IgD-negative memory B cell (primary cell): Measurements from ENCODE around the gene ATF6. TPM values are rescaled to one million over a fixed set of nuclear protein-coding genes. Genes with fewer than 3 reads are reported as not detected.

ENCODE experiments used
- H3K27ac Mint-ChIP-seq, 3 donors: one replicate each; pipeline ENCODE4 v1.8.0; 2020 to 2022; ENCODE audit warnings: mild to moderate bottlenecking in 3 of 3, mixed read lengths in 3 of 3, moderate library complexity in 1 of 3
- H3K27me3 Mint-ChIP-seq: one replicate; pipeline ENCODE4 v1.8.0; 2021; ENCODE audit warnings: mixed read lengths
- H3K36me3 Mint-ChIP-seq: one replicate; pipeline ENCODE4 v1.8.0; 2020; ENCODE audit warnings: mild to moderate bottlenecking, mixed read lengths
- H3K4me1 Mint-ChIP-seq, 3 donors: one replicate each; pipeline ENCODE4 v1.8.0; 2020 to 2022; ENCODE audit warnings: mixed read lengths in 3 of 3, mild to moderate bottlenecking in 1 of 3
- H3K4me3 Mint-ChIP-seq, 4 donors: one replicate each; pipeline ENCODE4 v1.8.0; 2020 to 2022; ENCODE audit warnings: mild to moderate bottlenecking in 4 of 4, mixed read lengths in 4 of 4, moderate library complexity in 3 of 4
- H3K9me3 Mint-ChIP-seq, 3 donors: one replicate each; pipeline ENCODE4 v1.8.0; 2020 to 2021; ENCODE audit warnings: mixed read lengths in 3 of 3, mild to moderate bottlenecking in 1 of 3
- polyA plus RNA-seq: library from polyadenylated mRNA; unstranded; fragments of 300-500 nt; fragmentation: Illumina TruSeq; gene quantifications from one replicate; pipeline ENCODE4 v1.2.3, GENCODE V29; 2021

ATF6 gene
- polyA plus RNA-seq, 1 donor from 2014 or later = 14.3 TPM

GRCh38 chr1:161855260-161855659, 89.1 kb downstream of the ATF6 start:
- H3K36me3 Mint-ChIP-seq = peaks cover 19% of the 10 kb centered on the region
- H3K9me3 Mint-ChIP-seq = no peaks in the 10 kb centered on the region
- H3K4me1 Mint-ChIP-seq = peaks cover 0 to 2% (median 0%) of the 10 kb centered on the region in 3 donors
- no peak overlapping the region for H3K4me3 Mint-ChIP-seq
- H3K27me3 Mint-ChIP-seq = no peaks in the 10 kb centered on the region
- H3K27ac Mint-ChIP-seq = no peak overlapping the region

- Mint-ChIP-seq H3K9me3 (no peaks in the 10 kb centered on the region), H3K4me3 (no peak overlapping the region), H3K27ac (no peak overlapping the region), H3K27me3 (no peaks in the 10 kb centered on the region), H3K36me3 (peaks cover 17% of the 10 kb centered on the region), H3K4me1 (peaks cover 0 to 2% (median 0%) of the 10 kb centered on the region in 3 donors)
These were observed 92.2 kb downstream of the ATF6 start for GRCh38 chr1:161858271-161858670.

GRCh38 chr1:161863549-161863948, 97.4 kb downstream of the ATF6 start:
- H3K27me3 Mint-ChIP-seq = no peaks in the 10 kb centered on the region
- no peaks in the 10 kb centered on the region for H3K9me3 Mint-ChIP-seq
- H3K4me3 Mint-ChIP-seq = no peak overlapping the region
- H3K4me1 Mint-ChIP-seq = no peaks in the 10 kb centered on the region
- no peak overlapping the region for H3K27ac Mint-ChIP-seq
- peaks cover 11% of the 10 kb centered on the region for H3K36me3 Mint-ChIP-seq

- Mint-ChIP-seq H3K9me3 (no peaks in the 10 kb centered on the region), H3K36me3 (peaks cover 11% of the 10 kb centered on the region), H3K4me3 (no peak overlapping the region), H3K27ac (no peak overlapping the region), H3K4me1 (peaks cover 0 to 2% (median 0%) of the 10 kb centered on the region in 3 donors), H3K27me3 (no peaks in the 10 kb centered on the region)
These were observed 98.5 kb downstream of the ATF6 start for GRCh38 chr1:161864577-161864976.

GRCh38 chr1:161866241-161866640, 100.1 kb downstream of the ATF6 start:
- Mint-ChIP-seq H3K9me3 (no peaks in the 10 kb centered on the region), H3K4me1 (peaks cover 0 to 2% (median 0%) of the 10 kb centered on the region in 3 donors), H3K36me3 (peaks cover 15% of the 10 kb centered on the region), H3K27me3 (no peaks in the 10 kb centered on the region), H3K27ac (no peak overlapping the region), H3K4me3 (no peak overlapping the region)

- H3K36me3 Mint-ChIP-seq = peaks cover 13% of the 10 kb centered on the region
- H3K27ac Mint-ChIP-seq = no peak overlapping the region
- peaks cover 0 to 2% (median 0%) of the 10 kb centered on the region in 3 donors for H3K4me1 Mint-ChIP-seq
These were observed 102.7 kb downstream of the ATF6 start for GRCh38 chr1:161868832-161869231.

GRCh38 chr1:161869291-161869690, 103.2 kb downstream of the ATF6 start:
- Mint-ChIP-seq H3K36me3 (peaks cover 13% of the 10 kb centered on the region), H3K27me3 (no peaks in the 10 kb centered on the region), H3K9me3 (no peaks in the 10 kb centered on the region), H3K4me3 (no peak overlapping the region), H3K27ac (no peak overlapping the region), H3K4me1 (peaks cover 0 to 2% (median 0%) of the 10 kb centered on the region in 3 donors)

More at GRCh38 chr1:161868832-161869231, 102.7 kb downstream of the ATF6 start:
- no peaks in the 10 kb centered on the region for H3K27me3 Mint-ChIP-seq
- H3K4me3 Mint-ChIP-seq = no peak overlapping the region
- H3K9me3 Mint-ChIP-seq = no peaks in the 10 kb centered on the region

- no peak overlapping the region for H3K27ac Mint-ChIP-seq
These were observed 106.4 kb downstream of the ATF6 start for GRCh38 chr1:161872506-161872905.

GRCh38 chr1:161879261-161879660, 113.1 kb downstream of the ATF6 start:
- H3K36me3 Mint-ChIP-seq = peaks cover 4% of the 10 kb centered on the region
- H3K27ac Mint-ChIP-seq = no peak overlapping the region
- H3K27me3 Mint-ChIP-seq = no peaks in the 10 kb centered on the region
- H3K4me3 Mint-ChIP-seq = no peak overlapping the region
- no peaks in the 10 kb centered on the region for H3K4me1 Mint-ChIP-seq
- no peaks in the 10 kb centered on the region for H3K9me3 Mint-ChIP-seq

More at GRCh38 chr1:161872506-161872905, 106.4 kb downstream of the ATF6 start:
- Mint-ChIP-seq H3K36me3 (peaks cover 8% of the 10 kb centered on the region), H3K9me3 (no peaks in the 10 kb centered on the region), H3K4me3 (no peak overlapping the region), H3K27me3 (no peaks in the 10 kb centered on the region), H3K4me1 (peaks cover 0 to 2% (median 0%) of the 10 kb centered on the region in 3 donors)

GRCh38 chr1:161884475-161884874, 118.4 kb downstream of the ATF6 start:
- no peak overlapping the region for H3K27ac Mint-ChIP-seq
- no peaks in the 10 kb centered on the region for H3K9me3 Mint-ChIP-seq
- H3K4me1 Mint-ChIP-seq = no peaks in the 10 kb centered on the region
- H3K4me3 Mint-ChIP-seq = no peak overlapping the region
- peaks cover 8% of the 10 kb centered on the region for H3K36me3 Mint-ChIP-seq
- H3K27me3 Mint-ChIP-seq = no peaks in the 10 kb centered on the region

- Mint-ChIP-seq H3K4me3 (no peak overlapping the region), H3K27me3 (no peaks in the 10 kb centered on the region), H3K4me1 (peaks cover 0 to 2% (median 0%) of the 10 kb centered on the region in 3 donors), H3K27ac (no peak overlapping the region), H3K36me3 (peaks cover 11% of the 10 kb centered on the region), H3K9me3 (peaks cover 0 to 2% (median under 1%) of the 10 kb centered on the region in 3 donors)
These were observed 118.9 kb downstream of the ATF6 start for GRCh38 chr1:161885003-161885402.

- Mint-ChIP-seq H3K4me3 (no peak overlapping the region), H3K9me3 (peaks cover 0 to 4% (median 1%) of the 10 kb centered on the region in 3 donors), H3K36me3 (peaks cover 17% of the 10 kb centered on the region), H3K27me3 (no peaks in the 10 kb centered on the region), H3K4me1 (peaks cover 0 to 3% (median 0%) of the 10 kb centered on the region in 3 donors), H3K27ac (no peak overlapping the region)
These were observed 119.6 kb downstream of the ATF6 start for GRCh38 chr1:161885759-161886158.

GRCh38 chr1:161886589-161886988, 120.5 kb downstream of the ATF6 start:
- Mint-ChIP-seq H3K4me3 (no peak overlapping the region), H3K27ac (no peak overlapping the region), H3K4me1 (peaks cover 0 to 3% (median 0%) of the 10 kb centered on the region in 3 donors), H3K27me3 (no peaks in the 10 kb centered on the region), H3K9me3 (peaks cover 0 to 4% (median 1%) of the 10 kb centered on the region in 3 donors), H3K36me3 (peaks cover 18% of the 10 kb centered on the region)

GRCh38 chr1:161887730-161888287, 121.7 kb downstream of the ATF6 start:
- Mint-ChIP-seq H3K9me3 (peaks cover 0 to 4% (median 1%) of the 10 kb centered on the region in 3 donors), H3K27ac (no peak overlapping the region), H3K27me3 (no peaks in the 10 kb centered on the region), H3K4me1 (peaks cover 0 to 3% (median 0%) of the 10 kb centered on the region in 3 donors), H3K4me3 (no peak overlapping the region), H3K36me3 (peaks cover 21% of the 10 kb centered on the region)

GRCh38 chr1:161890574-161890973, 124.5 kb downstream of the ATF6 start:
- Mint-ChIP-seq H3K27ac (no peak overlapping the region), H3K4me3 (no peak overlapping the region), H3K27me3 (no peaks in the 10 kb centered on the region), H3K9me3 (peaks cover 0 to 4% (median 1%) of the 10 kb centered on the region in 3 donors), H3K36me3 (peaks cover 24% of the 10 kb centered on the region), H3K4me1 (peaks cover 0 to 3% (median 0%) of the 10 kb centered on the region in 3 donors)

- no peaks in the 10 kb centered on the region for H3K9me3 Mint-ChIP-seq
- H3K36me3 Mint-ChIP-seq = peaks cover 4% of the 10 kb centered on the region
- no peaks in the 10 kb centered on the region for H3K4me1 Mint-ChIP-seq
- H3K27me3 Mint-ChIP-seq = no peaks in the 10 kb centered on the region
- H3K27ac Mint-ChIP-seq = no peak overlapping the region
- no peak overlapping the region for H3K4me3 Mint-ChIP-seq
These were observed 133.0 kb downstream of the ATF6 start for GRCh38 chr1:161899091-161899490.
